ENCODE data around the gene PAK5.

DNA sequence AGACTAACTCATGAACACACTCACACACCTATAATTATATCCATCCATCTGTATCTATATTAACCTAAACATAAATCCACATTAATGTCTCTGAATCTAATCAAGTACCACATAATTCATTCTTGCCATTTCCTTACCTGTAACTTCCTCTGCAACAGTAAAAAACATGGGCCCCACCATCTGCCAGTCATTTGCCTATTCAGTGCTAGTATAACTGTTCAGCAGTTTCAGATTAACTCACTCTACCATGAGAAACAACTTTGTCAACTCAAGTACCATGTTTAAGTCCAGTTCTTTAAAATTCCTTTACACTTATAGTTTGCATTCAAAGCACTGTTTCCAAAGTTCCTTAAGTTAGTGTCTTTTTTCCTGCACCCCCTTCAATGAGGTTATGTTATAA is 255.7 kb downstream of the PAK5 start:
- TF ChIP-seq, protein P1, sequence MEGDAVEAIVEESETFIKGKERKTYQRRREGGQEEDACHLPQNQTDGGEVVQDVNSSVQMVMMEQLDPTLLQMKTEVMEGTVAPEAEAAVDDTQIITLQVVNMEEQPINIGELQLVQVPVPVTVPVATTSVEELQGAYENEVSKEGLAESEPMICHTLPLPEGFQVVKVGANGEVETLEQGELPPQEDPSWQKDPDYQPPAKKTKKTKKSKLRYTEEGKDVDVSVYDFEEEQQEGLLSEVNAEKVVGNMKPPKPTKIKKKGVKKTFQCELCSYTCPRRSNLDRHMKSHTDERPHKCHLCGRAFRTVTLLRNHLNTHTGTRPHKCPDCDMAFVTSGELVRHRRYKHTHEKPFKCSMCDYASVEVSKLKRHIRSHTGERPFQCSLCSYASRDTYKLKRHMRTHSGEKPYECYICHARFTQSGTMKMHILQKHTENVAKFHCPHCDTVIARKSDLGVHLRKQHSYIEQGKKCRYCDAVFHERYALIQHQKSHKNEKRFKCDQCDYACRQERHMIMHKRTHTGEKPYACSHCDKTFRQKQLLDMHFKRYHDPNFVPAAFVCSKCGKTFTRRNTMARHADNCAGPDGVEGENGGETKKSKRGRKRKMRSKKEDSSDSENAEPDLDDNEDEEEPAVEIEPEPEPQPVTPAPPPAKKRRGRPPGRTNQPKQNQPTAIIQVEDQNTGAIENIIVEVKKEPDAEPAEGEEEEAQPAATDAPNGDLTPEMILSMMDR (IDR thresholded peaks at IDR 0.05) = no peak
- TF ChIP-seq POLR2A (IDR thresholded peaks at IDR 0.05) (no peak), EP300 (IDR thresholded peaks at IDR 0.05; ENCODE audit: low read depth) (no peak)
